CD4-positive, alpha-beta T cell treated with Interleukin-6 for 4 hours (primary cell): ENCODE measurements around the gene HNRNPD.
"Not testable (repeated sequence)": the region's sequence is repeated elsewhere in the genome, so short reads cannot be mapped to it uniquely, and the experiment has no call there.

ENCODE experiments used
- DNase-seq: peaks from one replicate; pipeline ENCODE4 v3.0.0-alpha.2; 2020; ENCODE audit warnings: mixed read lengths

The HNRNPD gene

GRCh38 chr4:82372517-82373485 is 990 bp downstream of the HNRNPD start:
- peak; percentile 72 for DNase-seq

DNA sequence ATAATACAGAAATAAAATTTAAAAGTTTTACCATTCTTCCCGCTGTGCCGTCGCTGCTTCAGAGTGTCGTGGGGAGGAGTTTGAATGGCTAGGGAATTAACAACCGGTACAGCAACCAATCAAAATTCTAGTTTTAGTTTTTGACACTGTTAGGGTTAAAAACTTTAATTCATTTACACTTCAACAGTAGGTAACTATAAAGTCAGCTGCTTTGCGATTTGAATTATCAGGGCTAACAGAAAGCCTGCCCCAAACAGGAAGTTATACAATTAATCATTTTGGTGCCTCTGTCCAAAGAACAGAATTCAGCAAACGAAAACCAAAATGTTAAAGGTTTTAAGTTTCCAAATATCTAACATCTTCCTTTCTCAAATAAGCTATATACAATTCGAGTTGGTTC is 2.3 kb downstream of the HNRNPD start:
- DNase-seq: no peak

- DNase-seq: peak; percentile 20
Measured at GRCh38 chr4:82367438-82368097, 6.2 kb downstream of the HNRNPD start.

- not testable (repeated sequence) for DNase-seq
Measured at GRCh38 chr4:82366431-82366830, 7.4 kb downstream of the HNRNPD start.

DNA sequence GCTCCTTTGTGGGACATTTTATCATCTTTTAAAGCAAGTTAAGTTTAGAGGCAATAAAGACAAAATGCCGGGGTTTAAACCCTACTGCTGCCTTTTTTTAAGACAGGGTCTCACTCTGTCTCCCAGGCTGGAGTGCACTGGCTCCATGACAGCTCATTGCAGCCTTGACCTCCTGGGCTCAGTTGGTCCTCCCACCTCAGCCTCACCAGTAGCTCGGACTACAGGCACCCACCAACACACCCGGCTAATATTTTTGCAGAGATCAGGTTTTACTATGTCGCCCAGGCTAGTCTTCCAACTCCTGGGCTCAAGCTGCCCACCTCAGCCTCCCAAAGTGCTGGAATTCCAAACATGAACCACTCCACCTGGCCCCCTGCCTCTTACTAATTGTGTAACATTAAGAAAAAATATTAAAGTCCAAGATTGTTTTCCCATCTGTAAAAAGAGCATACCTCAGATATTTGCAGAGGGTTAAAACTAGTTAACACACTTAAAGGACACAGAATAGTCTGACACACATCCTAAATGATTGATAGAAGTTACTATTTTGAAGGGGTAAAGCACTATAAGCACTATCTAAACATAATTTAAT is 9.8 kb downstream of the HNRNPD start:
- DNase-seq: no peak

DNA sequence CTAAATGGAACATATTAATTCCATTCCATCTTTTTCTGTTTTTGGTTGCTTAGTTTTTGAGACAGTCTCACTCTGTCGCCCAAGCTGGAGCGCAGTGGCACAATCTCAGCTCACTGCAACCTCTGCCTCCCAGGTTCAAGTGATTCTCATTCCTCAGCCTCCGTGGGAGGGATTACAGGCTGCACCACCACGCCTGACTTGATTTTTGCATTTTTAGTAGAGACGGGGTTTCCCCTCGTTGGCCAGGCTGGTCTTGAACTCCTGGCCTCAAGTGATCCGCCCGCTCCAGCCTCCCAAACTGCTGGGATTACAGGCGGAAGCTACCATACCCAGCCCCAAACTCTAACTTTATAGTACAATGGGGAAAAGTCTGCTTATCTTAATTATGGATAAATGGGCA is 11.2 kb downstream of the HNRNPD start:
- no peak for DNase-seq

- DNase-seq: no peak
Measured at GRCh38 chr4:82360298-82361177, 13.3 kb downstream of the HNRNPD start.

DNA sequence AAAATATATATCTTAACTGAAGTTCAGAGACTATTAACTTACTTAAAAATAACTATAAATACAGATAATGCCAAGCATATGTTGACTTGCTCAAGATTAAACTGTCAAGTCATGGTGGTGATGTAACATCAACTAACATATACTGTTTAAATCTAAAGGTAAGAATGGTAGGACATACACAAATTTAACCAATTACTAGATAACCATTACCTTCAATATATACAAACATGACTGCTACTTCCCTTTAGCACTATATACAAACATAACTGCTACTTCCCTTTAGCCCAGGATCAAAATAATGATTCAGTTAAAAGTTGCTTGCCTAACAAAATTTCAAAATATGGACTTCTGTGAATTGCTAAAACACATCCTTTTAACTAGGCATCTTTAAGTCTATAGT is 14.9 kb downstream of the HNRNPD start:
- no peak for DNase-seq

GRCh38 chr4:82357640-82358039 is 16.2 kb downstream of the HNRNPD start:
- no peak for DNase-seq

- DNase-seq: no peak
Measured at GRCh38 chr4:82354788-82355187, 19.0 kb downstream of the HNRNPD start.

- no peak for DNase-seq
Measured at GRCh38 chr4:82352825-82353366, 20.9 kb downstream of the HNRNPD start.

GRCh38 chr4:82352118-82352824 is 21.5 kb downstream of the HNRNPD start:
- DNase-seq: no peak

- no peak for DNase-seq
Measured at GRCh38 chr4:82346126-82346525, 27.7 kb downstream of the HNRNPD start.

DNA sequence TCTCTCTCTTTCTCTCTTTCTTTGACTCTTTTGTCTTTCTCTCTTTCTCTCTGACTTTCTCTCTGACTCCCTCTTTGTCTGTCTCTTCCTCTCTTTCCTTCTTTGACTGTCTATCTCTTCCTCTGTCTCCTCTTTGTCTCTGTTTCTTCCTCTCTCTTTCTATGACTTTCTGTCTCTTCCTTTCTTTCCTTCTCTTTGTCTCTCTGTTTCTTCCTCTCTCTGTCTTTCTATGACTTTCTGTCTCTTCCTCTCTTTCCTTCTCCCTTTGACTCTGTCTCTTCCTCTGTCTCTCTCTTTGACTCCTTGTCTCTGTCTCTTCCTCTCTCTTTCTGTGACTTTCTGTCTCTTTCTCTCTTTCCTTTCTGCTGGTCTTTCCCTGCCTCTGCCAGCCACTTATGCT is 38.7 kb downstream of the HNRNPD start:
- no peak for DNase-seq

DNA sequence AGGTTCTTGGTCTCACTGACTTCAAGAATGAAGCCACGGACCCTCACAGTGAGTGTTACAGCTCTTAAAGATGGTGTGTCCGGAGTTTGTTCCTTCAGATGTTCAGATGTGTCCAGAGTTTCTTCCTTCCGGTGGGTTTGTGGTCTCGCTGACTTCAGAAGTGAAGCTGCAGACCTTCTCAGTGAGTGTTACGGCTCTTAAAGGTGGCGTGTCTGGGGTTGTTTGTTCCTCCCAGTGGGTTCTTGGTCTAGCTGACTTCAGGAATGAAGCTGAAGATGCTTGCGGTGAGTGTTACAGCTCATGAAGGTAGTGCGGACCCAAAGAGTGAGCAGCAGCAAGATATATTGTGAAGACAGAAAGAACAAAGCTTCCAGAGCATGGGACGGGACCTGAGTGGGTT is 40.1 kb downstream of the HNRNPD start:
- not testable (repeated sequence) for DNase-seq

GRCh38 chr4:82331814-82332213 is 42.0 kb downstream of the HNRNPD start:
- no peak for DNase-seq

- no peak for DNase-seq
Measured at GRCh38 chr4:82320351-82320750, 53.4 kb downstream of the HNRNPD start.

- DNase-seq: not testable (repeated sequence)
Measured at GRCh38 chr4:82303063-82303462, 70.7 kb downstream of the HNRNPD start.
